HG03460 (cell line): Measurements from ENCODE around the gene COX10.
"Not testable (repeated sequence)": the region's sequence is repeated elsewhere in the genome, so short reads cannot be mapped to it uniquely, and the experiment has no call there.

Experiments used
- ATAC-seq: cut with Tn5 transposase; IDR thresholded peaks from one replicate; pipeline ENCODE4 v1.9.1; 2021; ENCODE audit not compliant: unreplicated experiment

Gene COX10

GRCh38 chr17:14069251-14070021, at the start of gene COX10:
COX10 (plus strand) TSS chr17:14069504; CDS start chr17:14069606, 102 bp downstream.
- ATAC-seq, result peak; percentile 100

GRCh38 chr17:14021651-14022294, 47.5 kb upstream of the COX10 start:
- not testable (repeated sequence) for ATAC-seq

GRCh38 chr17:14029755-14030154, 39.5 kb upstream of the COX10 start:
- not testable (repeated sequence) for ATAC-seq

DNA sequence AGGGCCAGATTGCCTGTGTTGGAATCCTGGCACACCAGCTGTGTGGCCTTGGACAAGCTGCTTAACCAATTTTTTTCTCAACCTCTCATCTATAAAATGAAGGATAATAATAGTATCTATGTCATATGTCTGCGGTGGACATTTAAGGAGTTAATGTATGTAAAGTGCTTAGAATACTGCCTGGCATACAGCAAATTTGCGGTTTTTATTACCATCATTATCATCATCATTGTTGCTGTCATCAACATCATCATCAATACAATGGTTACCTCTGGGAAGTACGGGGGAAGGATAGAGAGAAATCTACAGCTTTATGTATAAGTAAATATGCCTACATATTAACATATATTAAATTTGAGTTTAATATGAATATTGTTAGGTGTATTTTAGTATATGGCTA, 37.1 kb upstream of the COX10 start:
- ATAC-seq, result no peak

- ATAC-seq, result no peak
Measured at GRCh38 chr17:14033166-14033565, 36.1 kb upstream of the COX10 start.

- ATAC-seq, result no peak
Measured at GRCh38 chr17:14037453-14037852, 31.9 kb upstream of the COX10 start.

- no peak for ATAC-seq
Measured at GRCh38 chr17:14038206-14038605, 31.1 kb upstream of the COX10 start.

DNA sequence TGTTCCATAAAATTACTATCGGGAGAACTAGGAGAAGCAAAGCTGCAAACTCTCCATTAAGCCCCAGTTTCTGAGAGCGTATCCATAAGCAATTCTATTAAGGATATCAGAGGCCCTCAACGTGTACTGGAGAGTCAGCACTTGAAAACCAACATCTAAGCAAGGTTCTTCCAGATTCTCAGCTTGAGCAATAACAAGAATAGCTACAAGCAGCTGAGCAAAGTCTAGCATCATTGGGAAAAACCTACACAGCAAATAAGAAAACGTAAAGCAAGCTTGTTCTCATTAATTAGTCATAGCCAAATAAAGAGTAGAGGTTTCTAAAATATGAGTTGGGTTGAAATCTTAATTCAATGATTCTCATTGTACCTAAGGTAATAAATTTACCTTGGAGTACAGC, 26.9 kb upstream of the COX10 start:
- no peak for ATAC-seq

GRCh38 chr17:14044702-14045101, 24.6 kb upstream of the COX10 start:
- ATAC-seq, result no peak

DNA sequence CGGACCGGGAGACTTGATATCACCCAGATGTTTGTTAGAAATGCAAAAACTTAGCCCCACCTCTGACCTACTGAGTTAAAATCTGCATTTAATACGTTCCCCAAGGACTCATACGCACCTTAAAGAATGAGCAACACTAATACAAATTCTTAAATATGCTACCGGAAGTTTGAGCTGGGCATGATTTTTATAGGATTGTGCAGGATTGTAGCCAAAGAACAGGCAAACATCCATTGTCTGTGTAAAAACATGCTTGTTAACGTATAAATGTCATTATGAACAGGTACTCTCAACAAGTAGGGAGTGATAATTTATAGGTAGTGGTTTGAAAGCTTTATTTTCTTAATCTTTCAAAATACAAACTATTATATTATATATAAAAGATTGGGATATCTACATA, 22.3 kb upstream of the COX10 start:
- ATAC-seq, result no peak

- ATAC-seq, result no peak
Measured at GRCh38 chr17:14047591-14047990, 21.7 kb upstream of the COX10 start.

- no peak for ATAC-seq
Measured at GRCh38 chr17:14048169-14048568, 21.1 kb upstream of the COX10 start.

DNA sequence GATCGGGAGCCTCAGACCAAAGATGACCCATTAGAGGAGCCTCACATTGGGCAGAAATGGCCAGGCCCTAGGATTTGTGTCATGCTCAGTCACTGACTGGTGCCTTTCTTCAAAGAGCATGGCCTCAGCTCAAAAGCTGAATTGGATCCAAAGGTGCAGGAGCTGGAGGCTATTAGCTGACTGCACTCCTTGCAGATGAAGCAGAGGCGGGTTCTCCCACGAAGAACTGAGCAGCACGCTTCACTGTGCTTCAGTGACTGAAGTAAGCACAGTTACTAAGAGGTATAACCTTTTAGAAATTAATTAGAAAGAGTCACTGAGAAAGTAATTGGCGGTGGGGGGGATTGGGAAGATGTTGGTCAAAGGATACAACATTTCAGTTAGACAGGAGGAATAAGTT, 18.7 kb upstream of the COX10 start:
- no peak for ATAC-seq

DNA sequence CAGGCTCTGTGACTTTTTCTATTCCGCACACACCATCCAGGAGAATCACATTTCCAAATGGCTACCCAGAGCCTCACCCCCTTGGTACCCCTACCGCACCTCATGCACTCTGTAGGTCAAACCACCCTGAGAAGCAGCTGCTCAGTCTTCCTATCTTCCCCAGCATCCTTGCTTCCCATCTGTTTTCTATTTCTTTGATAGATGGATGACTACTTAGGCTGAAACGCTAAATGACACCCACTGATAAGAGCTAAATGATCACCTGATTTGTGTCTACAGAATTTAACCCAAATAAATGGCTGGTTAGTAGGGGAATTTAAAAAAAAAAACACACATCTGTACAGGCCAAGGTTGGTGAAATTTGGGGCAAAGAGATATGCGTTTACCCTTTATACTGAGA, 17.6 kb upstream of the COX10 start:
- no peak for ATAC-seq

GRCh38 chr17:14052886-14053615, 16.3 kb upstream of the COX10 start:
- no peak for ATAC-seq

GRCh38 chr17:14057591-14057990, 11.7 kb upstream of the COX10 start:
- no peak for ATAC-seq

DNA sequence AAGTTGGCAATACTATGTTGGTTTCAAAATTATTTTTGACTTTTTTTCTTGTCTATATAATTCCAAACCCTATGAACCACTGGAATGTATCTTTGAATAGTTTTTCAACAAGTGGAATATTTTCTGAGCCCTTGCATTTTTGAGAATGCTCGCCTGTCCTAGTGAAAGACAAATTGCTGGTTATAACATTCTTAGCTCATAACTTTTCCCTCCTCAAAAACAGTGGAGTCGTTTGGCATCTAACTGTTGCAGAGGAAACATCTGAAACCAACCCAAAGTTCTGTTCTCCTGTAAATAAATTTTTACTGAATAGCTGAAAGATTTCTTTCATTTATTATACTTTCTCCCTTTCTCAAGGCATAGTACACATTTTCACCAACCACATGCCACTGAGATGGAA, 11.3 kb upstream of the COX10 start:
- ATAC-seq, result no peak

GRCh38 chr17:14060706-14061105, 8.6 kb upstream of the COX10 start:
- no peak for ATAC-seq

DNA sequence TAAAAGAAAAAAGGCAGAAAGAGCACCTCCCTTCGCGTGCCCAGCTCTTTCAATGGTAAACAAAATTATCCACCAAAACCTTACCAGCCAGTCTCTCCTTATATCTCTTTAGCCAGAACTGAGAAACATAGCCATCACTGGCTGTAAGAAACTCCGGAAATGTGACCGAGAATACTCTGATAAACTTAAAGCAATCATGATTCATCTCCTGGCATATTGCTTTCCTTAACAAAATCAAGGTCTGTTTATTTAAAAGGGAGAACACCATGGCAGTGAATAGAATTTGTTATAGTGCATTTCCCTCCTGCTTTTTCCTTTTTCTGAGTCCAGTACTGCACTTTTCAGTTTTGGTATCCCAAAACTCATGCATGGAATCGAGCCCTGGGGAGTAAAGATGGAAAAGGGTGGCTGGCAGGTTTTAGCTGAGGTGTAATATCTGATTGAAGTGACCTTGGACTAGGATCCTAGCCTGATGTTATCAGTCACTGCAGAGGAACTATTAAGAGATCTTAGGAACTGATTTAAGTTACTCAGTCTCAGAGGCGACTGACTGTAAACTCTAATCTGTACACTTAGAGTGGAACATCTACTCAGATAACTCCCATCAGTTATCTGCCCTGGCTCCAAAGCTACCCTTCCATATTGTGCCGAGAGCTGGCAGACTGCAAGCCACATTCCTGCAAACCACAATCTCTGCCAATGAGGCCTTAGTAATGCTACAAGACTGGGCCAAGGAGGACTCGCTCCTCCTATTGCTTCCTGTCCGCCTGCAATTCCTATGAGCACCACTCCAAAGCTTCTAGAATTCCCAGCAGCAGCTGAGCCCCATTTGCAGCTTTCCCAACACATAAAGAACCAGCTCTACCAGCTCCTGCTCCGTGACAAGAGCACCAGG, 7.4 kb upstream of the COX10 start:
- no peak for ATAC-seq

- no peak for ATAC-seq
Measured at GRCh38 chr17:14067347-14067746, 2.0 kb upstream of the COX10 start.
